ENCODE measurements around the gene CARM1.

DNA sequence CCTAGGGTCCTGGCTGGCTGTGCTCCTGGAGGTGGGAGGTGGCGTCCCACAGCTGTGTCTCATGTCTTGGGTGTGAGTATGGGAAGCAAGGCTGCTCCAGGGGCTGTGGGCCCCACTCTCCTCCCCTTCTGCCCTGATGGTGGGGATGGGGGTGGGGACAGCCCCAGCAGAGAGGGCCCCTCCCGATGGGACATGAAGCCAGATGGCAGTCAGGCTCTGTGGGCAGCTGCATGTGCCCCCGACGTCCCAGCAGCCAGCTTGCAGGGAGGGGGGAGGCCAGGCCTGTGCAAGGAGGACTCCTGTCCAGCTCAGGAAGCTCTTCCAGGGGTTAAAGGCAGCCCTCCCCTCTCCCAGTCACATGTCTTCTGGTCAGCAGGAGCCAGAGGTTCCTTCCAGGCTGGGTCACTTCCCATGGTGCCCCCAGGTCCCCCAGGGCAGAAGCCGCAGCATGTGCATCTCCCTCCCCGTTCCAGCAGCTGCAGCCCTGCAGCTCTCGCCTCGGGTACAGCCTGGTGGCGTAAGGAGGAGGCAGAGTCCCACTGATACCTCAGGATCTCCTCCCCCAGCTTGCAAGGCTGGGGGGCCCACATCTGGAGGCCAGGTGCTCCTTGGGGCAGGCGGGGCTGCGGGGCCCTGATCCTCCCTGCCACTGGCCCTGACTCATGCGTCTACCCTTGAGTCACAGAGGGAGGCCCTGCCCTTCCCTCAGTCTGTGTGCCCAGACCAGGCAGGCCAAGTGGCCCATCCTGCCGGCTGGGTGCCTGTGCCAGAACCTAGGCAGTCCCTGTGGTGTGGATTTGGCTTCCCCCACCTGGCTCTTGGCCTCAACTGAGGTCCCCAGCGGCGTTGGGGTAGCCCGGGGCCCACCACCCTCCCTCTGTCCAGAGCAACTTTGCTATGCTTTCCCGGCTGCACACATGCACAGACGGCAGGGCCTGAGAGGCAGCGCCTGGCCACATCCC is 44.1 kb downstream of the CARM1 start:
- TF ChIP-seq, protein P1, sequence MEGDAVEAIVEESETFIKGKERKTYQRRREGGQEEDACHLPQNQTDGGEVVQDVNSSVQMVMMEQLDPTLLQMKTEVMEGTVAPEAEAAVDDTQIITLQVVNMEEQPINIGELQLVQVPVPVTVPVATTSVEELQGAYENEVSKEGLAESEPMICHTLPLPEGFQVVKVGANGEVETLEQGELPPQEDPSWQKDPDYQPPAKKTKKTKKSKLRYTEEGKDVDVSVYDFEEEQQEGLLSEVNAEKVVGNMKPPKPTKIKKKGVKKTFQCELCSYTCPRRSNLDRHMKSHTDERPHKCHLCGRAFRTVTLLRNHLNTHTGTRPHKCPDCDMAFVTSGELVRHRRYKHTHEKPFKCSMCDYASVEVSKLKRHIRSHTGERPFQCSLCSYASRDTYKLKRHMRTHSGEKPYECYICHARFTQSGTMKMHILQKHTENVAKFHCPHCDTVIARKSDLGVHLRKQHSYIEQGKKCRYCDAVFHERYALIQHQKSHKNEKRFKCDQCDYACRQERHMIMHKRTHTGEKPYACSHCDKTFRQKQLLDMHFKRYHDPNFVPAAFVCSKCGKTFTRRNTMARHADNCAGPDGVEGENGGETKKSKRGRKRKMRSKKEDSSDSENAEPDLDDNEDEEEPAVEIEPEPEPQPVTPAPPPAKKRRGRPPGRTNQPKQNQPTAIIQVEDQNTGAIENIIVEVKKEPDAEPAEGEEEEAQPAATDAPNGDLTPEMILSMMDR (IDR thresholded peaks at IDR 0.05): peak in 1 of 4 experiments; percentile 27
- no peak for TF ChIP-seq POLR2A (IDR thresholded peaks at IDR 0.05)
